Aorta (tissue), 5 donors: Measurements from ENCODE around the gene DDX24. TPM values are rescaled to one million over a fixed set of nuclear protein-coding genes. Genes with fewer than 3 reads are reported as not detected.

Source experiments
- ATAC-seq: fragments of 200-7000 bp; cut with Tn5 transposase; one replicate; pipeline ENCODE4 v1.9.1; 2022; ENCODE audit warnings: moderate library complexity; ENCODE audit not compliant: low FRiP score
- DNase-seq, 2 donors: peaks; one replicate each; pipeline ENCODE4 v3.0.0-alpha.2; 2020
- H3K27ac ChIP-seq, 2 donors: one replicate each; pipeline ENCODE4 v1.5.1; 2013; ENCODE audit warnings: low read length in 2 of 2, mild to moderate bottlenecking in 2 of 2, moderate library complexity in 2 of 2, control low read depth in 1 of 2, inconsistent platforms in 1 of 2, low read depth in 1 of 2
- H3K27me3 ChIP-seq, 2 donors: one replicate each; pipeline ENCODE4 v1.6.1; 2013; ENCODE audit warnings: control low read depth in 1 of 2, low read length in 1 of 2, mild to moderate bottlenecking in 1 of 2, moderate library complexity in 1 of 2; ENCODE audit not compliant: insufficient read depth in 2 of 2, control insufficient read depth in 1 of 2
- H3K36me3 ChIP-seq, 2 donors: one replicate each; pipeline ENCODE4 v1.6.1; 2013; ENCODE audit warnings: control low read depth in 1 of 2, low read length in 1 of 2, mild to moderate bottlenecking in 1 of 2; ENCODE audit not compliant: insufficient read depth in 2 of 2, control insufficient read depth in 1 of 2
- H3K4me1 ChIP-seq, 2 donors: one replicate each; pipeline ENCODE4 v1.6.1; 2013; ENCODE audit warnings: low read length in 2 of 2, control low read depth in 1 of 2, mild to moderate bottlenecking in 1 of 2, moderate library complexity in 1 of 2; ENCODE audit not compliant: insufficient read depth in 2 of 2, control insufficient read depth in 1 of 2
- H3K4me3 ChIP-seq, 2 donors: one replicate each; pipeline ENCODE4 v1.5.1; 2013; ENCODE audit warnings: low read length in 2 of 2, control low read depth in 1 of 2, mild to moderate bottlenecking in 1 of 2
- H3K9me3 ChIP-seq: one replicate; pipeline ENCODE4 v1.6.1; 2013; ENCODE audit warnings: mild to moderate bottlenecking, low read length; ENCODE audit not compliant: control insufficient read depth
- WGBS, 2 donors: extraction: QIAGEN DNeasy Blood & Tissue Kit; methylation state at CpG; one replicate each; pipeline ENCODE4 v1.1.7; 2013; 5-methylcytosine and 5-hydroxymethylcytosine counted together
- intact Hi-C, 2 donors: fragments of 100-400 bp; cut with DNase I; formaldehyde crosslinking; loops; one replicate each; pipeline versions ENCODE4 v1.14.2 to v1.15.0; 2022
- polyA plus RNA-seq, 2 donors: library from polyadenylated mRNA; stranded (reverse); fragments of 200-250 nt; gene quantifications; one replicate each; pipeline ENCODE4 v1.2.3, GENCODE V29; 2013
- total RNA-seq, 2 donors: library from RNA; stranded (reverse); fragmentation: NEBNext Ultra II Directional; extraction: Animal tissue kit (Norgen Biotek cat#: 25700); gene quantifications; one replicate each; pipeline ENCODE4 v1.2.1, GENCODE V29; 2021
- donor health status: healthy with polysubstance abuse.
- donor health status: Bipolar disorder and iron deficiency.
- donor health status: DM: no; HTN: no; CAD: no.
- donor health status: DM: no; HTN: no; CAD: no.
- donor health status: DM: yes; HTN: yes; CAD: no.

Gene DDX24
- total and polyA plus RNA-seq, 4 donors, result 43.7 to 198 (median 174) TPM

DNA sequence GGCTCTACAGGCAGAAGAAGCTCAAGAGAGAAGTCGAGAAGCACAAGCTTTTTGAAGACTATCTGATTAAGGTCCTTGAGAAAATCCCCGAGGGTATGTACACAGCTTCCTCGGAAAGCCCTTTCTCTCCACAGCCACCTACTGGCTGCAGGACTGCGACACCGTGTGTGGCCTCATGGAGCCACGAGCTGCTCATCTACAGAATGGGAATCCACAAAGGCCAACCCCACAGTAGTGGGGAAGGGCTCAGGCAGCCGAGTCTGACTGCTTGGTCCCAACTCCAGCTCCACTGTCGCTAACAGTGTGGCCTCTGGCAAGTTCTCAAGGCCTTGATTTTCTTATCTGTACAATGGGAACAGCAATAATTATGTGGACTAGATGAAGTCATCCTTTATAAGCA lies 81.4 kb downstream of the DDX24 start:
- DNase-seq (no peak), ATAC-seq (no peak)
- no peaks in the 10 kb centered on the region for H3K27me3 ChIP-seq
- no peaks in the 10 kb centered on the region for H3K36me3 ChIP-seq
- H3K9me3 ChIP-seq, result no peaks in the 10 kb centered on the region
- intact Hi-C loops, result loop anchor here (5.0 kb wide), 1 partner anchor 42 kb away; no protein-coding TSS in a partner anchor
- H3K4me1 ChIP-seq, result no peaks in the 10 kb centered on the region
- H3K27ac ChIP-seq, result no peak overlapping the region
- 78 to 85% methylated on average over 8 of the region's 8 CpGs for WGBS, 2 donors
- no peak overlapping the region for H3K4me3 ChIP-seq

DNA sequence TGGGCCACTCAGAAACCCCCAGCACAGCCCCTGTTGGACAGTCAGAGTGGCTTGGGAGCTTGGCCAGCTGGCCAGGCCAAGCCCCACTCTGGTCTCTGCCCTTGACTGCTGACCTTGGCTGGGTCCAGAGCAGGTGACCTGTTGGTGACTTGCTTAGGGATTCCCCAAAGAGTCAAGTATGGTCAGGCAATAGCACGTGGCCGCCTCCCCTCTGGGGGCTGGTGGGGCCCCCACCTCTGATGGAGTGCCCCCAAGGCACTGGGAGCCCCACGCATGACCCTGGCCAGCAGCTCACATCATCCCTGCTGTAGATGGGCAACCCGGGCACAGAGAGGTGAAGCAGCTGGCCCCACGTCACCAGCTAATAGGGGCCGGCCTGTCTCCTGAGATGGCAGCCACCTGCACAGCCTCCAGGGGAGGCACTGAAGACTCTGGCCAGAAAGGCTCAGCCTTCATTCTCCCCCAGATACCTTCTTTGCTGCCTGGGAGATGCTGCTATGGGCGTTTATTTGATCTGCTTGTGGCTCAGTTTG lies 82.1 kb downstream of the DDX24 start:
- Histone ChIP-seq H3K27ac (no peak overlapping the region), H3K36me3 (no peaks in the 10 kb centered on the region), H3K9me3 (no peaks in the 10 kb centered on the region), H3K27me3 (no peaks in the 10 kb centered on the region), H3K4me1 (no peaks in the 10 kb centered on the region), H3K4me3 (no peak overlapping the region)
- 87 to 95% methylated on average over 7 of the region's 7 CpGs for WGBS, 2 donors
- ATAC-seq, result no peak
- intact Hi-C loops, result loop anchor here (5.0 kb wide), 1 partner anchor 42 kb away; no protein-coding TSS in a partner anchor
- no peak for DNase-seq

Other genes with a start within 250 kb of the DDX24 start
- gene FAM181A, start 153.9 kb downstream of the DDX24 start, total RNA-seq, result not detected
- gene FAM181A, start 153.9 kb downstream of the DDX24 start, polyA plus RNA-seq, result not detected
- gene ASB2, start 104.6 kb downstream of the DDX24 start, total RNA-seq, result 10 to 100 TPM; 53.3 to 57.0 TPM
- 10 to 100 TPM in 1 of 2 donors, 1 to 10 TPM in 1; 9.1 to 24.8 TPM for gene ASB2, start 104.6 kb downstream of the DDX24 start, polyA plus RNA-seq
- gene CCDC197, start 83.9 kb downstream of the DDX24 start, total RNA-seq, result under 1 TPM in 1 of 2 donors, not detected in 1; 0.60 TPM
- gene CCDC197, start 83.9 kb downstream of the DDX24 start, polyA plus RNA-seq, result not detected
- gene OTUB2, start 54.9 kb downstream of the DDX24 start, total RNA-seq, result under 1 TPM; 0.42 to 0.60 TPM
- not detected for gene OTUB2, start 54.9 kb downstream of the DDX24 start, polyA plus RNA-seq
- gene IFI27L1, start 108 bp upstream of the DDX24 start, total RNA-seq, result 10 to 100 TPM; 13.7 to 16.8 TPM
- gene IFI27L1, start 108 bp upstream of the DDX24 start, polyA plus RNA-seq, result 10 to 100 TPM; 20.8 to 21.8 TPM
- 100 to 1,000 TPM; 106 to 222 TPM for gene IFI27, start 29.5 kb upstream of the DDX24 start, total RNA-seq
- gene IFI27, start 29.5 kb upstream of the DDX24 start, polyA plus RNA-seq, result 100 to 1,000 TPM in 1 of 2 donors, 10 to 100 TPM in 1; 42.4 to 107 TPM
- gene IFI27L2, start 48.4 kb upstream of the DDX24 start, total RNA-seq, result 10 to 100 TPM; 52.4 to 55.8 TPM
- gene IFI27L2, start 48.4 kb upstream of the DDX24 start, polyA plus RNA-seq, result 100 to 1,000 TPM; 149 to 168 TPM
- under 1 TPM; 0.10 to 0.93 TPM for gene PPP4R4, start 93.1 kb upstream of the DDX24 start, total RNA-seq
- under 1 TPM in 1 of 2 donors, not detected in 1; 0.08 TPM for gene PPP4R4, start 93.1 kb upstream of the DDX24 start, polyA plus RNA-seq
- gene SERPINA10, start 212.1 kb upstream of the DDX24 start, total RNA-seq, result not detected
- not detected for gene SERPINA10, start 212.1 kb upstream of the DDX24 start, polyA plus RNA-seq
- gene SERPINA6, start 242.1 kb upstream of the DDX24 start, total RNA-seq, result not detected
- not detected for gene SERPINA6, start 242.1 kb upstream of the DDX24 start, polyA plus RNA-seq